GM08714 (cell line): ENCODE measurements around the gene YBX2.
"Not testable (repeated sequence)": the region's sequence is repeated elsewhere in the genome, so short reads cannot be mapped to it uniquely, and the experiment has no call there.

ENCODE experiments used
- H3K4me3 ChIP-seq: fragments of 200-500 bp; sonication (Bioruptor generic); 2 replicates; pipeline ENCODE4 v1.5.1; 2014; ENCODE audit warnings: mild to moderate bottlenecking, low read length, inconsistent platforms
- ZNF274 ChIP-seq: IDR thresholded peaks from 2 replicates; pipeline ENCODE4 v1.6.1; 2012; ENCODE audit warnings: mild to moderate bottlenecking, low read depth, low read length

The YBX2 gene

GRCh38 chr17:7256766-7257456 is 37.5 kb downstream of the YBX2 start:
- no peak for TF ChIP-seq ZNF274
- no peak overlapping the region for H3K4me3 ChIP-seq

GRCh38 chr17:7254511-7254910 is 39.9 kb downstream of the YBX2 start:
- no peak for TF ChIP-seq ZNF274
- no peak overlapping the region for H3K4me3 ChIP-seq

DNA sequence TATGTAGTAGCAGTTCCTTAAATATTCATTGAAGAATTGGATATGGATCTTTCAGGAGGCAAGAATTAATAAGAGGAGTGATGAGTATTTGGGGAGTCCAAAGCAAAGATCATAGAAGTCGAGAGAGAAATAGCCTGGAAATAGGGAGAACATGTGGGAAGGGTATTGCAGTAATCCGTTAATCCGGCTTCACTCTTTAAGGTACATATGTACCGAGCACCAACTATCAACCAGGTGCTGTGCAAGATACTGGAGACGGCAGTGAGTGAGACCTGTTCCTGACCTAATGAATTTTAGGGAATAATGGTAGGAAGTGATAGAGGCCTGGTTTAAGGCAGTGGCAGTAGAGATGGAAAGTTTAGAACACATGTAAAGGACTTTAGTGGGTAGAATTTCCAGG is 41.4 kb downstream of the YBX2 start:
- TF ChIP-seq ZNF274, result no peak
- peak overlapping the region; percentile 74 for H3K4me3 ChIP-seq

DNA sequence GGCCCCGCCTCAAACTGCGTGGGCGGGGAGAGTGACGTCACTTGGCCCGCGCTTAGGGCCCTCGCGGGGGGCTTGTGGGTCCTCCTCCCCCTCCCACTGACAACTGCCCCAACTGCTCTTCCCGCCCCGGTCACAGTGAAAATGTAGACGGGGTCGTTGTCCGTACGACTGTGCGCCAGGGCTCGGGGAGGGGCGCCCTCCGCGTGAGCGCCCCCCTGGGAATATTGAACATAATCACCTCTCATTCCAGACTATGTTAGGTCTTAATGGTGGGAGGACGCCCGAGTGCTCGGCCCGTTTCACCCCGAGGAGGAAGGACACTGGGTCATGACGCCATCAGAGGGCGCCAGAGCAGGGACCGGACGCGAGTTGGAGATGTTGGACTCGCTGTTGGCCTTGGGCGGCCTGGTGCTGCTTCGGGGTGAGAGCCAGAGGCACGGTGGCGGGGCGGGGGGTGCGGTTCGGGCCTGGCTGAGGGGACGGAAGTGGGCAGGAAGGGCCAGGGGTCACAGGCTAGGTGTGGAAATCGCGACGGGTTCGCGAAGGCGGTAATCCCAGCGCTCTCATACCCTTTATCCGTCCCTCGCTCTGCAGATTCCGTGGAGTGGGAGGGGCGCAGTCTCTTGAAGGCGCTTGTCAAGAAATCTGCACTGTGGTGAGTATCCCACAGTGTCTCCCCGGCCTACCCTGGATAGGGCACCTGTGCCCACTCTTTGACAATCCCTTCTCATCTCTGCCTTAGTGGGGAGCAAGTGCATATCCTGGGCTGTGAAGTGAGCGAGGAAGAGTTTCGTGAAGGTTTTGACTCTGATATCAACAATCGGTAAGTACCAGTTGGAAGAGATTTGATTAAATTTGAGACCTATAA is 42.0 kb downstream of the YBX2 start, which contains the start of gene ELP5:
Gene ELP5, plus strand, starts transcription at position 40 of the 868 bp plus-strand sequence. Its CDS starts 336 bp downstream, at position 376.
- no peak for TF ChIP-seq ZNF274
- peak within 1 kb of the TSS; percentile 97 for H3K4me3 ChIP-seq

GRCh38 chr17:7251661-7252175 is 42.7 kb downstream of the YBX2 start, which contains the start of gene CTDNEP1:
CTDNEP1 (minus strand) TSS chr17:7251734; CDS start chr17:7251296, 438 bp downstream.
- TF ChIP-seq ZNF274, result no peak
- peak within 1 kb of the TSS; percentile 97 for H3K4me3 ChIP-seq

- TF ChIP-seq ZNF274, result no peak
- H3K4me3 ChIP-seq, result peak overlapping the region; percentile 97
Measured at GRCh38 chr17:7250695-7251627, 43.5 kb downstream of the YBX2 start.

- no peak for TF ChIP-seq ZNF274
- H3K4me3 ChIP-seq, result peak overlapping the region; percentile 97
Measured at GRCh38 chr17:7249830-7250229, 44.6 kb downstream of the YBX2 start.

DNA sequence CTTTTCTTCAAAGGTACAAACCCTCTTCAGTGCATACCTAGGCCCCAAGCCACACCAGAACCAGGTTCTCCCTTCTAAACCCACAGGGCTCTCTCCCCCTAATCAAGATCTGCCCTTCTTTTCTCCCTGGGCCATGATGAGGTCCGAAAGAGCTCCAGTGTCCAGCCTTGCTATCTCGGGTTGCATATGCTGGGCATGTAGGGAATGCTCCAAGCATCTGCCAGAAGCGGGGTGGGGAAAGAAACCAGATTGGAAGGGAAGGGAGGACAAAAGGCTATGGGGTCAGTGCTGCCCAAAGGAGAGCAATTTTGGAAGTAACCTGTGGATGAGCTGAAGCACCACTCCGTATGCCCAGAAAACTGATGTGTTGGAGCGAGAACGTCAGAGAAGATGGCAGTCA is 45.2 kb downstream of the YBX2 start:
- TF ChIP-seq ZNF274, result no peak
- H3K4me3 ChIP-seq, result no peak overlapping the region; the same call in 1 of the 2 replicates

- no peak overlapping the region for H3K4me3 ChIP-seq
- TF ChIP-seq ZNF274, result no peak
Measured at GRCh38 chr17:7248796-7249195, 45.6 kb downstream of the YBX2 start.

- no peak overlapping the region for H3K4me3 ChIP-seq
- no peak for TF ChIP-seq ZNF274
Measured at GRCh38 chr17:7246779-7247178, 47.7 kb downstream of the YBX2 start.

DNA sequence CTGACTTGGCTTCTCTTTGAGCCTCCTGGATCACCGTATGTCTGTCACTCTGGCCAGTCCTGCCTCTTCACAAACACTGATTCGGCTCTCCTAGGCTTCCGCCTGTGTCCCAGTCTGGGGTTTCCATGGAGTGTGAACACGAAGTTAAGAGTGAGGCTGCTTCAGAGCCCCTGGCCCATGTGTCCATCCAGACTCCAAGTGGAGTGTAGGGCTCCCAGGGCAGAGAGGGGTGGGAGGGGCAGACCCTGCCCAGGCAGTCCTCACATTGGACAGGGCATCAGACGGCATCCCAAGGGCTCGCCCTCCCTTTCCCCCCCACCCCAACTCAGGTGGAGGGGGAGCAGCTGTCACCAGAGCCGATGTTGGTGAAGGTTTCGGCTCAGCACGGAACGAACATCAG is 50.6 kb downstream of the YBX2 start:
- H3K4me3 ChIP-seq, result not testable (repeated sequence)

DNA sequence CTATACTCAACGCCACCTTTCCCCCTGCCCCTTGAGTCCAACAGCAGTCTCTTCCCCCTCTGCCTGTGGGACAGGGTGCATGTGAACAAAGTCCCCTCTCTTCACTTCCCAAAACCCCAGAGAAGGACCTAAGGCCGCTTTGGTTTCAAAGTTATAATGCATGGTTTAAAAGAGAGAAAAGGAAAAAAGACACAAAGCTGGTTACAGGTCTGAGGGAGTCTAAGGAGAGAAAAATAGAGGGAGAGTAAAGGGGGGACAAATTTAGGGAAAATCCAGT is 51.0 kb downstream of the YBX2 start:
- peak overlapping the region; percentile 89; the same call in 1 of the 2 replicates for H3K4me3 ChIP-seq
- no peak for TF ChIP-seq ZNF274

- peak overlapping the region; percentile 89 for H3K4me3 ChIP-seq
- TF ChIP-seq ZNF274, result no peak
Measured at GRCh38 chr17:7242717-7243452, 51.6 kb downstream of the YBX2 start.
